ENCODE measurements around the gene DRD3. TPM values are rescaled to one million over a fixed set of nuclear protein-coding genes. Genes with fewer than 3 reads are reported as not detected.

The DRD3 gene
- total and polyA plus RNA-seq, 2 donors (not counting 1 experiment from before 2014, with no cell fraction given) = not detected

DNA sequence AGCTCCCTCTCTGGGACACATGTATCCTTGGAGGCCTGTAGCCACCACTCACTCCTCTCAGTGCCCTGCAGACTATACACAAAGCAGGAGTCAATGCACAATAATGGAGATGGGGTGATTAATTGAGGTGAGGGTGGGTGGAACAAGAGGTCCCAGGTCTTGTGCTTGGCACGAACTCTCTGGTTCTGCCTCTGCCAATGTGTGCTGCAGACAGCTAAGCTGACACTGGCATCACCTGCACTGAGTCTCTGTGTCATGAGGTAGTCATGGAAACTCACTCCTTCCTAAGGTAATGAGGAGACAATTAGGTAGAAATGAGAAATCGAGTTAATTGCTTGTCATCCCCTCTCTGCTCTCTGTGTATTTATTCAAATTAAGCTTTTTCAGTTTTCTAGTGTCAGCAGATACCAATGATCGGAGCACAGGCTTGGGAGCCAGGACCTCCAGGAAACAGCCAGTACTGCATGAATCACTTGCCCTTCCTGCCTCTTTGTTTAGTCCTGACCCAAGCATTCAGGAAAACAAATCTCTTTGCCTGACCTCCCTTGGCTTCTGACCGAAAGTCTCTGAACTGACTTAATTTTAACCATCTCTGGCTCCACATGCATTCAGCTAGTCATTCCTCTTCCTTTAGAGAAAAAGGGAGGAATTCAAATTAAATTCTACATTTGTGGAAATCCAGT, 56.7 kb downstream of the DRD3 start:
- H3K4me2 ChIP-seq (ENCODE audit: extremely low read depth, insufficient read depth, low read length) = peak overlapping the region; percentile 78
- H3K27ac ChIP-seq (ENCODE audit: insufficient read depth, low read length) = no peak overlapping the region
- no peak overlapping the region for H2AFZ ChIP-seq (ENCODE audit: low read length)

DNA sequence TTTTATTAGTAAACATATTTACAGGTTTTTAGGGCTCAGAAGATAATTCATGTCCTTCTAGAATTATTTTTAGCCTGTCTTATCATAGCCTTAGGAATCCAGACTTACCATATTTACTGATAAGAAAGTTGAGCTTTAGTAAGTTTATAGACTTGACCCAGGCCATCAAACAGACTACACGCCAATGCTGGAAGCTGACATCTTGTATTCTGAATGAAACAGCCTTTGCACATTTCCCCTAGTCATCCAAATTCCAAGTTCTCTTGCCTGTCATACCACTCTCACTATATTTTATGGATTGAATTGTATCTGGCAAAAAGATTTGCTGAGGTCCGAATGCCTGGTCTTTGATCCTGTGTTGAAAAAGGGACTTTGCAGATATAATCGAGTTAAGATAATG, 58.6 kb downstream of the DRD3 start:
- TF ChIP-seq, protein P1, sequence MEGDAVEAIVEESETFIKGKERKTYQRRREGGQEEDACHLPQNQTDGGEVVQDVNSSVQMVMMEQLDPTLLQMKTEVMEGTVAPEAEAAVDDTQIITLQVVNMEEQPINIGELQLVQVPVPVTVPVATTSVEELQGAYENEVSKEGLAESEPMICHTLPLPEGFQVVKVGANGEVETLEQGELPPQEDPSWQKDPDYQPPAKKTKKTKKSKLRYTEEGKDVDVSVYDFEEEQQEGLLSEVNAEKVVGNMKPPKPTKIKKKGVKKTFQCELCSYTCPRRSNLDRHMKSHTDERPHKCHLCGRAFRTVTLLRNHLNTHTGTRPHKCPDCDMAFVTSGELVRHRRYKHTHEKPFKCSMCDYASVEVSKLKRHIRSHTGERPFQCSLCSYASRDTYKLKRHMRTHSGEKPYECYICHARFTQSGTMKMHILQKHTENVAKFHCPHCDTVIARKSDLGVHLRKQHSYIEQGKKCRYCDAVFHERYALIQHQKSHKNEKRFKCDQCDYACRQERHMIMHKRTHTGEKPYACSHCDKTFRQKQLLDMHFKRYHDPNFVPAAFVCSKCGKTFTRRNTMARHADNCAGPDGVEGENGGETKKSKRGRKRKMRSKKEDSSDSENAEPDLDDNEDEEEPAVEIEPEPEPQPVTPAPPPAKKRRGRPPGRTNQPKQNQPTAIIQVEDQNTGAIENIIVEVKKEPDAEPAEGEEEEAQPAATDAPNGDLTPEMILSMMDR (conservative IDR thresholded peaks at IDR 0.05 in 1 of 2, IDR thresholded peaks at IDR 0.05 in 1 of 2; ENCODE audit: low read depth in 1 of 2, low read length in 2 of 2) = no peak
- TF ChIP-seq EZH2 (IDR thresholded peaks at IDR 0.05; ENCODE audit: low read length, missing control alignments) = no peak
- Histone ChIP-seq H3K4me2 (ENCODE audit: extremely low read depth, insufficient read depth, low read length) (no peak overlapping the region), H3K4me3 (replicated peaks in 1 of 4; ENCODE audit: control extremely low read depth in 1 of 4, insufficient read depth in 1 of 4, low read depth in 3 of 4, low read length in 4 of 4) (no peak overlapping the region), H3K79me2 (ENCODE audit: control insufficient read depth, insufficient read depth, low read length) (no peaks in the 10 kb centered on the region), H3K9ac (ENCODE audit: insufficient read depth, low read length) (no peak overlapping the region), H2AFZ (ENCODE audit: low read length) (no peak overlapping the region), H4K20me1 (ENCODE audit: control insufficient read depth, extremely low read depth, insufficient read depth, low read length) (no peaks in the 10 kb centered on the region), H3K4me1 (ENCODE audit: control insufficient read depth, extremely low read depth, insufficient read depth, low read length) (peaks cover 8% of the 10 kb centered on the region), H3K36me3 (ENCODE audit: control insufficient read depth, insufficient read depth, low read length) (no peaks in the 10 kb centered on the region), H3K27ac (ENCODE audit: insufficient read depth, low read length) (no peak overlapping the region), H3K9me3 (ENCODE audit: control insufficient read depth, insufficient read depth, low read depth, low read length) (no peaks in the 10 kb centered on the region), H3K27me3 (ENCODE audit: control insufficient read depth, insufficient read depth, low read length) (no peaks in the 10 kb centered on the region)
- DNase-seq (ENCODE audit: low read depth in 2 of 2) = peak in 1 of 2 donors; percentile 70

More for the DNA sequence above, 56.7 kb downstream of the DRD3 start:
- no peak for TF ChIP-seq EZH2 (IDR thresholded peaks at IDR 0.05; ENCODE audit: low read length, missing control alignments)
- TF ChIP-seq, protein P1 (conservative IDR thresholded peaks at IDR 0.05 in 1 of 2, IDR thresholded peaks at IDR 0.05 in 1 of 2; ENCODE audit: low read depth in 1 of 2, low read length in 2 of 2) = no peak
- Histone ChIP-seq H4K20me1 (ENCODE audit: control insufficient read depth, extremely low read depth, insufficient read depth, low read length) (no peaks in the 10 kb centered on the region), H3K4me3 (replicated peaks in 1 of 4; ENCODE audit: control extremely low read depth in 1 of 4, insufficient read depth in 1 of 4, low read depth in 3 of 4, low read length in 4 of 4) (no peak overlapping the region), H3K27me3 (ENCODE audit: control insufficient read depth, insufficient read depth, low read length) (no peaks in the 10 kb centered on the region), H3K79me2 (ENCODE audit: control insufficient read depth, insufficient read depth, low read length) (no peaks in the 10 kb centered on the region), H3K4me1 (ENCODE audit: control insufficient read depth, extremely low read depth, insufficient read depth, low read length) (peaks cover 8% of the 10 kb centered on the region), H3K36me3 (ENCODE audit: control insufficient read depth, insufficient read depth, low read length) (no peaks in the 10 kb centered on the region), H3K9ac (ENCODE audit: insufficient read depth, low read length) (no peak overlapping the region), H3K9me3 (ENCODE audit: control insufficient read depth, insufficient read depth, low read depth, low read length) (no peaks in the 10 kb centered on the region)
- peak; percentile 78 to 86 for DNase-seq (ENCODE audit: low read depth in 2 of 2)

DNA sequence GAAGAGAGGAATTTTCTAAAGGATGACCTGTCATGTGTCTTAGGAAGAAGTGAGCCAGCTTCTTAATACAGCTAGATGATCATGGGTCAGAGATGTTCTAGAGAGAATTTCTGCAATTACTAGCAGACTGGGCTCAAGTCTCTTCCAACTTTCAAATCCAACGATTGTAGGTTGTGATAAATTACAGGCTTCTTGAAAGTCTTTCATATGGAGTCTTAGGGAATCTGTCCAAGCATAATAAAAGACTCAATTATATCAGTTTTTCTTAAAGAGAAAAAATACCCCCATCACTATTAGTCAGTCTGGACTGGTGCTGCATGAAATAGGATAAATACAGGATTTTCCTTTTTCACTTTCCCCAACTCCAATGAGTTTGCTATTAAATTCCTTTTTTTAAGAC, 59.1 kb downstream of the DRD3 start:
- Histone ChIP-seq H4K20me1 (ENCODE audit: control insufficient read depth, extremely low read depth, insufficient read depth, low read length) (no peaks in the 10 kb centered on the region), H3K79me2 (ENCODE audit: control insufficient read depth, insufficient read depth, low read length) (no peaks in the 10 kb centered on the region), H3K27me3 (ENCODE audit: control insufficient read depth, insufficient read depth, low read length) (no peaks in the 10 kb centered on the region), H3K4me2 (ENCODE audit: extremely low read depth, insufficient read depth, low read length) (no peak overlapping the region), H3K4me1 (ENCODE audit: control insufficient read depth, extremely low read depth, insufficient read depth, low read length) (peaks cover 8% of the 10 kb centered on the region), H3K9me3 (ENCODE audit: control insufficient read depth, insufficient read depth, low read depth, low read length) (no peaks in the 10 kb centered on the region), H3K36me3 (ENCODE audit: control insufficient read depth, insufficient read depth, low read length) (no peaks in the 10 kb centered on the region), H3K4me3 (replicated peaks in 1 of 4; ENCODE audit: control extremely low read depth in 1 of 4, insufficient read depth in 1 of 4, low read depth in 3 of 4, low read length in 4 of 4) (no peak overlapping the region), H3K9ac (ENCODE audit: insufficient read depth, low read length) (no peak overlapping the region), H2AFZ (ENCODE audit: low read length) (no peak overlapping the region), H3K27ac (ENCODE audit: insufficient read depth, low read length) (no peak overlapping the region)
- no peak for TF ChIP-seq EZH2 (IDR thresholded peaks at IDR 0.05; ENCODE audit: low read length, missing control alignments)
- TF ChIP-seq, protein P1 (conservative IDR thresholded peaks at IDR 0.05 in 1 of 2, IDR thresholded peaks at IDR 0.05 in 1 of 2; ENCODE audit: low read depth in 1 of 2, low read length in 2 of 2) = no peak
- DNase-seq (ENCODE audit: low read depth in 2 of 2) = peak in 1 of 2 donors; percentile 86
